ENCODE measurements around the gene ADAM12. TPM values are rescaled to one million over a fixed set of nuclear protein-coding genes. Genes with fewer than 3 reads are reported as not detected.

The ADAM12 gene
- polyA plus RNA-seq, 3 donors = 0.05 TPM; not detected in 2

- 83% methylated on average over 1 of the region's 1 CpG for WGBS (ENCODE audit: insufficient coverage)
- Mint-ChIP-seq H3K27ac (no peak overlapping the region), H3K27me3 (ENCODE audit: low read depth in 3 of 3) (peaks cover 0 to 5% (median 0%) of the 10 kb centered on the region in 3 donors), H3K9me3 (peaks cover 0 to 5% (median 0%) of the 10 kb centered on the region in 7 donors), H3K4me1 (no peaks in the 10 kb centered on the region), H3K4me3 (no peak overlapping the region), H3K36me3 (no peaks in the 10 kb centered on the region)
- Histone ChIP-seq H4K20me1 (ENCODE audit: insufficient read depth, low read length) (no peaks in the 10 kb centered on the region), H3K79me2 (ENCODE audit: insufficient read depth, low read length) (no peaks in the 10 kb centered on the region), H3K4me1 (ENCODE audit: control insufficient read depth in 1 of 2, insufficient read depth in 2 of 2, low read length in 2 of 2) (no peaks in the 10 kb centered on the region), H3K9me3 (replicated peaks in 1 of 2; ENCODE audit: control insufficient read depth in 1 of 2, insufficient read depth in 1 of 2, low read length in 2 of 2) (no peaks in the 10 kb centered on the region), H3K4me3 (replicated peaks in 1 of 3; ENCODE audit: low read depth in 2 of 3, low read length in 3 of 3) (no peak overlapping the region), H3K36me3 (replicated peaks in 1 of 2; ENCODE audit: control insufficient read depth in 1 of 2, insufficient read depth in 2 of 2, low read length in 2 of 2) (no peaks in the 10 kb centered on the region), H3K27me3 (ENCODE audit: control insufficient read depth in 2 of 2, insufficient read depth in 2 of 2, low read length in 2 of 2) (no peaks in the 10 kb centered on the region), H3K27ac (ENCODE audit: low read depth in 1 of 2, low read length in 2 of 2) (no peak overlapping the region), H3K4me2 (replicated peaks; ENCODE audit: extremely low read depth, low read length, poor library complexity, severe bottlenecking) (no peak overlapping the region), H3K9ac (ENCODE audit: insufficient read depth, low read length, poor library complexity, severe bottlenecking) (no peak overlapping the region), H2AFZ (ENCODE audit: insufficient read depth, low read depth, low read length, poor library complexity, severe bottlenecking) (no peak overlapping the region)
- TF ChIP-seq, protein P1, sequence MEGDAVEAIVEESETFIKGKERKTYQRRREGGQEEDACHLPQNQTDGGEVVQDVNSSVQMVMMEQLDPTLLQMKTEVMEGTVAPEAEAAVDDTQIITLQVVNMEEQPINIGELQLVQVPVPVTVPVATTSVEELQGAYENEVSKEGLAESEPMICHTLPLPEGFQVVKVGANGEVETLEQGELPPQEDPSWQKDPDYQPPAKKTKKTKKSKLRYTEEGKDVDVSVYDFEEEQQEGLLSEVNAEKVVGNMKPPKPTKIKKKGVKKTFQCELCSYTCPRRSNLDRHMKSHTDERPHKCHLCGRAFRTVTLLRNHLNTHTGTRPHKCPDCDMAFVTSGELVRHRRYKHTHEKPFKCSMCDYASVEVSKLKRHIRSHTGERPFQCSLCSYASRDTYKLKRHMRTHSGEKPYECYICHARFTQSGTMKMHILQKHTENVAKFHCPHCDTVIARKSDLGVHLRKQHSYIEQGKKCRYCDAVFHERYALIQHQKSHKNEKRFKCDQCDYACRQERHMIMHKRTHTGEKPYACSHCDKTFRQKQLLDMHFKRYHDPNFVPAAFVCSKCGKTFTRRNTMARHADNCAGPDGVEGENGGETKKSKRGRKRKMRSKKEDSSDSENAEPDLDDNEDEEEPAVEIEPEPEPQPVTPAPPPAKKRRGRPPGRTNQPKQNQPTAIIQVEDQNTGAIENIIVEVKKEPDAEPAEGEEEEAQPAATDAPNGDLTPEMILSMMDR (IDR thresholded peaks at IDR 0.05) = no peak
- intact Hi-C loops (cut with micrococcal nuclease) = no loop called here
- DNase-seq = no peak
Measured at GRCh38 chr10:126337251-126337810, 50.9 kb downstream of the ADAM12 start.

DNA sequence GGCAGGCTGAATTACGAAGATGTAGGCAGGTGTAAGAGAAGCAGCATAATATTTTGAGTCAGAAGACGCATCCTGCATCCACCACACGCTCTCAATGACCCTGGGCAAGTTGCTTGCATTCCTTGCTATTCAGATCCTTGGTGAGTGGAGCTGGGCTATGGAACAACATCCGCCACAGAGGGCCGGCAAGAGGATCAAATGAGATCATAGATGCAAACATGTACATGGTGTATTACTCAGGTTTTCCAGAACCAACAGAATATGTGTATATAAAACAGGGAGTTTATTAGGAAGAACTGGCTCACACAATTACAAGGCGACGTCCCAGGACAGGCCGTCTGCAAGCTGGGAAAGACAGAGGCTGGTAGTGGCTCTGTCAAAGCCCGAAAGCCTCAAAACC, 51.5 kb downstream of the ADAM12 start:
- no peaks in the 10 kb centered on the region for H3K36me3 ChIP-seq (replicated peaks in 1 of 2; ENCODE audit: control insufficient read depth in 1 of 2, insufficient read depth in 2 of 2, low read length in 2 of 2)
- no peak overlapping the region for H2AFZ ChIP-seq (ENCODE audit: insufficient read depth, low read depth, low read length, poor library complexity, severe bottlenecking)
- no peak overlapping the region for H3K27ac Mint-ChIP-seq
- H3K36me3 Mint-ChIP-seq = no peaks in the 10 kb centered on the region
- no peak overlapping the region for H3K4me3 ChIP-seq (replicated peaks in 1 of 3; ENCODE audit: low read depth in 2 of 3, low read length in 3 of 3)
- H3K27me3 Mint-ChIP-seq (ENCODE audit: low read depth in 3 of 3) = peaks cover 0 to 5% (median 0%) of the 10 kb centered on the region in 3 donors
- peaks cover 0 to 3% (median 0%) of the 10 kb centered on the region in 7 donors for H3K9me3 Mint-ChIP-seq
- no peaks in the 10 kb centered on the region for H3K27me3 ChIP-seq (ENCODE audit: control insufficient read depth in 2 of 2, insufficient read depth in 2 of 2, low read length in 2 of 2)
- WGBS (ENCODE audit: insufficient coverage) = 75% methylated on average over 7 of the region's 9 CpGs
- no peaks in the 10 kb centered on the region for H4K20me1 ChIP-seq (ENCODE audit: insufficient read depth, low read length)
- no peak for DNase-seq
- no peaks in the 10 kb centered on the region for H3K9me3 ChIP-seq (replicated peaks in 1 of 2; ENCODE audit: control insufficient read depth in 1 of 2, insufficient read depth in 1 of 2, low read length in 2 of 2)
- H3K27ac ChIP-seq (ENCODE audit: low read depth in 1 of 2, low read length in 2 of 2) = no peak overlapping the region
- H3K4me1 ChIP-seq (ENCODE audit: control insufficient read depth in 1 of 2, insufficient read depth in 2 of 2, low read length in 2 of 2) = no peaks in the 10 kb centered on the region
- no peaks in the 10 kb centered on the region for H3K4me1 Mint-ChIP-seq
- intact Hi-C loops (cut with micrococcal nuclease) = no loop called here
- no peak overlapping the region for H3K4me2 ChIP-seq (replicated peaks; ENCODE audit: extremely low read depth, low read length, poor library complexity, severe bottlenecking)
- H3K4me3 Mint-ChIP-seq = no peak overlapping the region
- H3K79me2 ChIP-seq (ENCODE audit: insufficient read depth, low read length) = no peaks in the 10 kb centered on the region
- no peak overlapping the region for H3K9ac ChIP-seq (ENCODE audit: insufficient read depth, low read length, poor library complexity, severe bottlenecking)
- TF ChIP-seq, protein P1 (IDR thresholded peaks at IDR 0.05) = no peak
